ENCODE data around the gene LSAMP. TPM values are rescaled to one million over a fixed set of nuclear protein-coding genes. Genes with fewer than 3 reads are reported as not detected.

LSAMP gene
- total RNA-seq, 1 donor from 2014 or later = 0.11 TPM

- TF ChIP-seq CTCF (IDR thresholded peaks at IDR 0.05) = no peak
- no peak for DNase-seq (ENCODE audit: low spot score in 2 of 2)
- intact Hi-C loops (cut with DNase I) = no loop called here
Observed at GRCh38 chr3:116127464-116127863, 317.8 kb downstream of the LSAMP start.

GRCh38 chr3:116124166-116124565, 321.1 kb downstream of the LSAMP start:
- no peak for DNase-seq (ENCODE audit: low spot score in 2 of 2)
- no peak for TF ChIP-seq CTCF (IDR thresholded peaks at IDR 0.05)
- Histone ChIP-seq H3K4me1 (no peaks in the 10 kb centered on the region), H3K36me3 (no peaks in the 10 kb centered on the region), H3K27ac (no peak overlapping the region), H3K4me3 (no peak overlapping the region), H3K9me3 (no peaks in the 10 kb centered on the region), H3K27me3 (no peaks in the 10 kb centered on the region)
- intact Hi-C loops (cut with DNase I) = no loop called here

More at GRCh38 chr3:116127464-116127863, 317.8 kb downstream of the LSAMP start:
- Histone ChIP-seq H3K27ac (no peak overlapping the region), H3K27me3 (no peaks in the 10 kb centered on the region), H3K9me3 (no peaks in the 10 kb centered on the region), H3K36me3 (no peaks in the 10 kb centered on the region), H3K4me1 (no peaks in the 10 kb centered on the region), H3K4me3 (no peak overlapping the region)

- intact Hi-C loops (cut with DNase I) = no loop called here
- no peak for DNase-seq (ENCODE audit: low spot score in 2 of 2)
- Histone ChIP-seq H3K9me3 (no peaks in the 10 kb centered on the region), H3K27ac (no peak overlapping the region), H3K4me1 (no peaks in the 10 kb centered on the region), H3K27me3 (no peaks in the 10 kb centered on the region), H3K36me3 (no peaks in the 10 kb centered on the region), H3K4me3 (no peak overlapping the region)
- no peak for TF ChIP-seq CTCF (IDR thresholded peaks at IDR 0.05)
Observed at GRCh38 chr3:116118475-116119169, 326.7 kb downstream of the LSAMP start.

- no peaks in the 10 kb centered on the region for H3K9me3 ChIP-seq
- H3K4me1 ChIP-seq = no peaks in the 10 kb centered on the region
- no peak for TF ChIP-seq CTCF (IDR thresholded peaks at IDR 0.05)
- intact Hi-C loops (cut with DNase I) = no loop called here
- DNase-seq (ENCODE audit: low spot score in 2 of 2) = no peak
- no peak overlapping the region for H3K27ac ChIP-seq
- no peaks in the 10 kb centered on the region for H3K27me3 ChIP-seq
- H3K4me3 ChIP-seq = no peak overlapping the region
- no peaks in the 10 kb centered on the region for H3K36me3 ChIP-seq
Observed at GRCh38 chr3:116114586-116114985, 330.7 kb downstream of the LSAMP start.

- DNase-seq (ENCODE audit: low spot score in 2 of 2) = no peak
- no peak overlapping the region for H3K27ac ChIP-seq
- no peaks in the 10 kb centered on the region for H3K4me1 ChIP-seq
- intact Hi-C loops (cut with DNase I) = no loop called here
- H3K36me3 ChIP-seq = no peaks in the 10 kb centered on the region
- no peak for TF ChIP-seq CTCF (IDR thresholded peaks at IDR 0.05)
- H3K9me3 ChIP-seq = no peaks in the 10 kb centered on the region
- no peaks in the 10 kb centered on the region for H3K27me3 ChIP-seq
- no peak overlapping the region for H3K4me3 ChIP-seq
Observed at GRCh38 chr3:116112696-116113095, 332.6 kb downstream of the LSAMP start.

- Histone ChIP-seq H3K4me1 (no peaks in the 10 kb centered on the region), H3K9me3 (no peaks in the 10 kb centered on the region), H3K4me3 (no peak overlapping the region), H3K27me3 (no peaks in the 10 kb centered on the region), H3K36me3 (no peaks in the 10 kb centered on the region), H3K27ac (no peak overlapping the region)
- intact Hi-C loops (cut with DNase I) = no loop called here
- DNase-seq (ENCODE audit: low spot score in 2 of 2) = no peak
- no peak for TF ChIP-seq CTCF (IDR thresholded peaks at IDR 0.05)
Observed at GRCh38 chr3:116111765-116112164, 333.5 kb downstream of the LSAMP start.

Measured in ascending aorta (tissue), 2 donors.